GM19395 (cell line): Measurements from ENCODE around the gene CDK11A.
"Not testable (repeated sequence)": the region's sequence is repeated elsewhere in the genome, so short reads cannot be mapped to it uniquely, and the experiment has no call there.

Experiments
- ATAC-seq: cut with Tn5 transposase; IDR thresholded peaks from one replicate; pipeline ENCODE4 v1.9.1; 2021; ENCODE audit warnings: mild to moderate bottlenecking, moderate library complexity; ENCODE audit not compliant: unreplicated experiment

CDK11A gene

DNA sequence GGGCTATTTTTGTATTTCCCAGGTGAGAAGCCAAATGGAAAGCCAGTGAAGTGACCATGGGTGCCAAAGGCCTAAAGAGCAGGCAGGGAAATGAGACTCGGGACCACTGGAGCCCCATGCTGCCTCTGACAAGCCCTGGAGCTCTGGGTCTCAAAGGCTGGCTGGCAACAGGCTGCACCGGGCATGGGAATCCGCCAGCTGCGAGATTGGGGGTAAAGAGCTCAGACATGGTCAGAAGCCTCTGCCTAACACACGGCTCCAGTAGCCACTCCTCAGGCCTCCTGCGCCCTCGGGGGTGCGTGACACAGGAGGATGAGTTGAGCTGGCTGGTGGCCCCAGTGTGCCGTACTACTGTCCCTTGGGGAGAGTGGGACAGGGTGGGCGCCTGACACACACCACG, 59.8 kb downstream of the CDK11A start:
- not testable (repeated sequence) for ATAC-seq

DNA sequence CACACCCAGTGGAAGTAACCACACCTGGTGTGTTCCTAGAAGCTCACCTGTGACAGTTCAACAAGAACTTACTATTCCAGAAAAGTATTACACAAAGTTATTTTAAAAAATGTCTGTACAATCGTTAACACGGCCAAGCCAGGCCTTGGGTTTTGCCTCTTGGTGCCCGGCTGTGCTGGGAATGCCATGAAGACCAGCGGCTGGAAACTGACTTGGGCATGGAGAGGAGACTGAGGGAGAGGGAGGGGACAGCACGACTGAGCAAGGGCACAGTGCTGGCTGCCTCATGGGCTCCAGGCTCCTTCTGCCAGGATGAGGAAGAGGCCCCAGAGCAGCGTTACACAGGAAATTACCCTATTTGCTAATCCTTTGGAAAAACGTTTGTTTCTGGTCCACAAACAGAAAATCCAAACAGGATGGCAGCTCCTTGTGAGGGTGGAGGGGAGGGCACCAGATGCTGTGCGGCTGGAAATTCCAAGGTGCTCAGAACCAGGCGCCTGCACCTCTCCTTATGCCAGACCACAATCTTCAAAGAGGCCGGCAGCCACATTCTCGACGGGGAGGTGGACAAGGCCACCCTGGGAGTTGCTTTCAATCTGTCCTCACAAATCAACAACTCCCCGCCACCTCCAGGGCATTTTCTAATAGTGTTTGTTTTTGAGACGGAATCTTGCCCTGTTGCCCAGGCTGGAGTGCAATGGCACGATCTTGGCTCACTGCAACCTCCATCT, 61.2 kb downstream of the CDK11A start:
- not testable (repeated sequence) for ATAC-seq

DNA sequence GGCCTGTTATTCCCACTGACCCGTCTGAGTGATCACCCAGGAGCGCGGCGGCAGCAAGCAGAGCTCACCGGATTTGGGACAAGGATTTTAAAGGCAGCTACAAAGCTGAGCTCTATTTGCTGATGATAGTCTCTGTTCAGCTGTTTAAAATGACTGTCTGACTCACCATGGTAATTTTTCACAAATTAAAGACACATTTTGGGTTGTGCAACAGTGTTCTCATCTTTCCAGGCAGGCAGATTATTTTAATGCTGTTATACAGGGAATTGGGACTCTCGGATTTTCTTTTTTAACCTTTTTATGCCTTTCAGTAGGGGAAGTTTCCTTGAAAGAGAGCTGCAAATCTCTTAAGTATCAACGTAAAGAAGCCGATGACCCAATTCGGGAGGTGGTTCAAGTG, 61.8 kb downstream of the CDK11A start:
- ATAC-seq = not testable (repeated sequence)

DNA sequence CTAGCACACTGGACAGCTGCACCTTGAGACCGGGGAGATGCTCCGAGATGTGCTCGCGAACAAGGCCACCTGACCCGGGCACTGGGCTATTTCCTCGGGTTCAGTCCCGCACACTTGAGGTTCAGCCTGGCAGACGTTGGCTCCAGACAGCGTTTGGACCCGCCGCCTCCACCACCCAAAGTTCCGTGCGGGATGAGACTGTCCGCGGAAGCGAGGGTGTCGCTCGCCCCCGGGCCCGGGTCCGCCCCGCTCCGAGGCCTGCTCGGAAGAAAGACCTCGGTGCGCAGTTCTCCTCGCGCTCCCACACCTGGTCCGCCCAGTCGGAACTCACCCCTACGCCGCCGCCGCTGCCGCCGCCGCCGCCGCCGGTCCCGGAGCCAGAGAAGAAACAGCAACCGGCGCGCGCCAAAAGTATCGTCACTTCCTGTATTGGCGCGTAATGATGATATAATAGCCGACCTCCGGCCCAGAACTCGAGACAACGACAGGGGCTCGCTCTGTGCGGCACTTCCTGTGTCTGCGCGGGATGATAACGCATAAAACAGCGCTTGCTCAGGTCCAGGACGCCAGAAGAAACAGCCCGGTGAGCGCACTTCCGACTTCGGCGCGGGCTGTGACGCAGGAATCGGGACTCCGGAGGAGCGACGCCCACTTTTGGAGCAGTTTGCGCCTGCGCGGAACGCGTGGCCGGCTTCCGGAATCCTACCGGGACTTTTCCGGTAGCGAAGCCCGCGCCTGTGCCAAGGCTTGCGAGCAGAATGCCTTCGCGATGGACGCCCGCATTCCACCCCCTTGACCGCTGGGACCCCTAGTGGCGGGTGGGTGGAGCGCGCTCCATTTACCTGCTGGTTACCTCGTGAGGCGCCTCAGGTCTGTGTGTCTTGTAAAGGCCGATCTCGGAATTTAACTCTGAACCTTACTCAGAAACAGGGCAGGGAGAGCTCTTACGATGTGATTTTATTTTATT, 65.3 kb downstream of the CDK11A start, which contains the start of gene CDK11B:
CDK11B (minus strand) TSS at position 422 of the 967 bp plus-strand sequence. CDS start 1,519 bp downstream, outside the sequence.
- peak; percentile 83 for ATAC-seq
